SK-N-SH (cell line): ENCODE measurements around the gene RDH12. TPM values are rescaled to one million over a fixed set of nuclear protein-coding genes. Genes with fewer than 3 reads are reported as not detected.

Experiments
- CTCF ChIA-PET: fragments of 300-600, 350-600 bp; formaldehyde crosslinking; extraction: SDS; loops from one replicate; lab custom pipeline; 2021; lab: Yijun Ruan, JAX
- POLR2A ChIA-PET: fragments of 350-600 bp; sonication (Branson Sonifier 250); formaldehyde crosslinking; extraction: SDS; loops from one replicate; lab custom pipeline; 2020; ENCODE audit warnings: antibody characterized with exemption, inconsistent platforms; lab: Yijun Ruan, JAX
- DNase-seq: peaks from one replicate; pipeline ENCODE4 v3.0.0; 2012
- H2AFZ ChIP-seq: fragments of 200-600 bp; sonication (generic); 2 replicates; pipeline ENCODE4 v1.8.1; 2016; ENCODE audit warnings: antibody characterized with exemption, mild to moderate bottlenecking, low read depth
- H3F3A ChIP-seq: fragments of 200-600 bp; sonication (generic); replicated peaks from 2 replicates; pipeline ENCODE3; 2016; ENCODE audit warnings: antibody characterized with exemption, mild to moderate bottlenecking; ENCODE audit not compliant: insufficient read depth
- H3K27ac ChIP-seq, 2 experiments: fragments of 200-500 bp in 1 of 2; fragments of 200-600 bp in 1 of 2; sonication (Bioruptor generic) in 1 of 2; sonication (generic), shearing (Covaris generic) in 1 of 2; 2 replicates each; pipeline versions ENCODE4 v1.5.1 to v1.6.1; 2014 to 2016; ENCODE audit warnings: low read depth in 2 of 2, inconsistent platforms in 1 of 2, low read length in 1 of 2, mild to moderate bottlenecking in 1 of 2, mixed read lengths in 1 of 2
- H3K27me3 ChIP-seq: fragments of 200-600 bp; sonication (generic), shearing (Covaris generic); 2 replicates; pipeline ENCODE4 v1.6.1; 2016; ENCODE audit warnings: mixed run types; ENCODE audit not compliant: insufficient read depth
- H3K36me3 ChIP-seq, 2 experiments: fragments of 200-500 bp in 1 of 2; fragments of 200-600 bp in 1 of 2; sonication (Bioruptor generic) in 1 of 2; sonication (generic) in 1 of 2; replicated peaks in 1 of 2; 2 replicates each; pipeline versions ENCODE3 to v1.5.1; 2014 to 2016; ENCODE audit warnings: low read length in 1 of 2, mild to moderate bottlenecking in 1 of 2; ENCODE audit not compliant: insufficient read depth in 2 of 2, control insufficient read depth in 1 of 2
- H3K4me1 ChIP-seq, 2 experiments: fragments of 200-500 bp in 1 of 2; fragments of 200-600 bp in 1 of 2; sonication (Bioruptor generic) in 1 of 2; sonication (generic), shearing (Covaris generic) in 1 of 2; 2 replicates each; pipeline versions ENCODE4 v1.5.1 to v1.6.1; 2014 to 2016; ENCODE audit warnings: low read depth in 1 of 2, low read length in 1 of 2, mixed run types in 1 of 2; ENCODE audit not compliant: insufficient read depth in 2 of 2, control insufficient read depth in 1 of 2
- H3K4me2 ChIP-seq: fragments of 200-600 bp; sonication (generic), shearing (Covaris generic); 2 replicates; pipeline ENCODE4 v1.6.1; 2017; ENCODE audit warnings: mixed run types
- H3K4me3 ChIP-seq, 2 experiments: fragments of 200-500 bp in 1 of 2; fragments of 200-600 bp in 1 of 2; sonication (Bioruptor generic) in 1 of 2; sonication (generic), shearing (Covaris generic) in 1 of 2; 2 replicates each; pipeline versions ENCODE4 v1.5.1 to v1.8.1; 2014 to 2016; ENCODE audit warnings: low read depth in 2 of 2, inconsistent platforms in 1 of 2, low read length in 1 of 2, mild to moderate bottlenecking in 1 of 2, mixed read lengths in 1 of 2, moderate library complexity in 1 of 2
- H3K79me2 ChIP-seq: fragments of 200-600 bp; sonication (generic); 2 replicates; pipeline ENCODE4 v1.8.1; 2017; ENCODE audit warnings: mild to moderate bottlenecking; ENCODE audit not compliant: insufficient read depth
- H3K9ac ChIP-seq: fragments of 200-600 bp; sonication (generic); 2 replicates; pipeline ENCODE4 v1.6.1; 2017; ENCODE audit warnings: mixed run types
- H3K9me2 ChIP-seq: fragments of 200-600 bp; sonication (generic); 2 replicates; pipeline ENCODE4 v1.6.1; 2017; ENCODE audit warnings: mixed run types
- H3K9me3 ChIP-seq: fragments of 200-600 bp; sonication (generic); 2 replicates; pipeline ENCODE4 v1.6.1; 2017; ENCODE audit warnings: mixed run types, mild to moderate bottlenecking, moderate library complexity
- H4K20me1 ChIP-seq: fragments of 200-600 bp; sonication (generic); 2 replicates; pipeline ENCODE4 v1.6.1; 2017; ENCODE audit warnings: mild to moderate bottlenecking, mixed run types; ENCODE audit not compliant: insufficient read depth
- ELF1 ChIP-seq: IDR thresholded peaks from 2 replicates; pipeline ENCODE4 v1.4.0; 2012
- EP300 ChIP-seq, 2 experiments: IDR thresholded peaks; 2 replicates each; pipeline versions ENCODE4 v1.4.0 to v1.6.1; 2012; ENCODE audit warnings: borderline replicate concordance in 1 of 2, low read depth in 1 of 2, low read length in 1 of 2
- FOXM1 ChIP-seq: IDR thresholded peaks from 2 replicates; pipeline ENCODE4 v1.4.0; 2012; ENCODE audit warnings: low read depth, mild to moderate bottlenecking
- GATA2 ChIP-seq: sonication (generic); formaldehyde crosslinking; IDR thresholded peaks from 2 replicates; pipeline ENCODE4 v1.5.0; 2020; ENCODE audit warnings: mild to moderate bottlenecking, missing genetic modification reagents
- JUND ChIP-seq: IDR thresholded peaks from 2 replicates; pipeline ENCODE4 v1.4.0; 2012
- MEF2A ChIP-seq: IDR thresholded peaks from 2 replicates; pipeline ENCODE4 v1.4.0; 2012; ENCODE audit warnings: low read depth, borderline replicate concordance
- MXI1 ChIP-seq: IDR thresholded peaks from 2 replicates; pipeline ENCODE4 v1.6.1; 2012; ENCODE audit warnings: mild to moderate bottlenecking, low read depth, low read length, improper control_type of control experiment
- NFIC ChIP-seq: IDR thresholded peaks from 2 replicates; pipeline ENCODE4 v1.4.0; 2012; ENCODE audit warnings: borderline replicate concordance
- SIN3A ChIP-seq: IDR thresholded peaks from 2 replicates; pipeline ENCODE4 v1.6.1; 2012; ENCODE audit warnings: low read depth, mild to moderate bottlenecking, low read length, moderate library complexity, borderline replicate concordance
- SMC3 ChIP-seq: IDR thresholded peaks from 2 replicates; pipeline ENCODE4 v1.6.1; 2012; ENCODE audit warnings: low read depth, low read length, improper control_type of control experiment
- TAF1 ChIP-seq: IDR thresholded peaks from 2 replicates; pipeline ENCODE4 v1.6.1; 2012; ENCODE audit warnings: low read depth, mild to moderate bottlenecking, low read length, moderate library complexity, borderline replicate concordance
- TCF12 ChIP-seq: IDR thresholded peaks from 2 replicates; pipeline ENCODE4 v1.4.0; 2012
- YY1 ChIP-seq: IDR thresholded peaks from 2 replicates; pipeline ENCODE4 v1.4.0; 2012; ENCODE audit warnings: low read depth, mild to moderate bottlenecking
- WGBS: methylation state at CpG from one replicate; pipeline ENCODE4 v1.1.6; 2017; ENCODE audit warnings: low lambda C conversion rate; 5-methylcytosine and 5-hydroxymethylcytosine counted together
- polyA plus RNA-seq, 3 experiments: library from polyadenylated mRNA; depleted of rRNA; stranded (reverse); fragments of >200 nt; gene quantifications; 2 replicates each; pipeline ENCODE4 v1.2.3, GENCODE V29; 2012
- TF ChIP-seq, protein P1 (sequence below): IDR thresholded peaks from 2 replicates; pipeline ENCODE4 v1.4.0; 2012; ENCODE audit warnings: low read depth
- TF ChIP-seq, protein P2 (sequence below): IDR thresholded peaks from 2 replicates; pipeline ENCODE4 v1.4.0; 2012; ENCODE audit warnings: low read depth, borderline replicate concordance
- TF ChIP-seq, protein P3 (sequence below): fragments of 150-350 bp; IDR thresholded peaks from 2 replicates; pipeline ENCODE4 v1.6.1; 2017; ENCODE audit warnings: antibody characterized with exemption, low read length, low read depth, borderline replicate concordance
- TF ChIP-seq, protein P4 (sequence below): fragments of 150-350 bp; IDR thresholded peaks from 2 replicates; pipeline ENCODE4 v1.6.1; 2016; ENCODE audit warnings: mild to moderate bottlenecking, low read depth, low read length

RDH12 gene
- polyA plus RNA-seq, 1 of the 3 experiments (the other 2 are of a cell fraction) = not detected

DNA sequence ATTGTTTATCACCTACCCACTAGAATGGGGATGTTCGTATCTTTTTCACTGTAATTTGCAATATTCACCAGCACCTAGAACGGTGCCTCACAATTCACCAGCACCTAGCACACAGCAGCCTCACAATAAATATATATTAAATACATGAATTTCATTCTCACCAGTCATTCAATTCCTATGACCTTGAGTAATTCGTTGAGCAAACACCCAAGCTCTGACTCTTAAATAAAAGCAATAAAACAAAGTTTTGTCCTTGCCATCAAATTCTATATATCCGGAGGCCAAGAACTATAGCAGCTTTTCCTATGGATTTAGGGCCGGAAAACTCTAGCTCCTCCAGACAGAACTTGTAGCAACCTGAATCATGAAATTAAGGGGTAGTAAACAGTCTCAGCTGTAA lies 28.2 kb upstream of the RDH12 start:
- Histone ChIP-seq H4K20me1 (peaks cover 55% of the 10 kb centered on the region), H3K9me3 (no peaks in the 10 kb centered on the region), H3K27ac (peak overlapping the region in 1 of 2 experiments; percentile 92; a peak in 2 of 4 replicates), H3K27me3 (no peaks in the 10 kb centered on the region), H3K4me3 (peak overlapping the region; percentile 72 to 89), H3K4me1 (peaks cover 0 to 7% of the 10 kb centered on the region in 2 experiments; a peak in 2 of 4 replicates), H3K9me2 (no peaks in the 10 kb centered on the region), H3K36me3 (peaks cover 11 to 16% of the 10 kb centered on the region in 2 experiments), H3K9ac (peak overlapping the region; percentile 98), H3K4me2 (peak overlapping the region; percentile 96), H3K79me2 (peaks cover 71% of the 10 kb centered on the region), H3F3A (peaks cover 17% of the 10 kb centered on the region), H2AFZ (no peak overlapping the region)
- POLR2A ChIA-PET = no interaction called here
- CTCF ChIA-PET = interaction anchor here (0.7 to 3.6 kb wide), 6 partner anchors 22 to 146 kb away, joined by 3 to 21 read pairs (median 4); partner anchors contain the start of genes PIGH and RDH11
- TF ChIP-seq JUND = no peak
- no peak for TF ChIP-seq NFIC
- no peak for TF ChIP-seq TAF1
- no peak for TF ChIP-seq MXI1
- TF ChIP-seq, protein P1, sequence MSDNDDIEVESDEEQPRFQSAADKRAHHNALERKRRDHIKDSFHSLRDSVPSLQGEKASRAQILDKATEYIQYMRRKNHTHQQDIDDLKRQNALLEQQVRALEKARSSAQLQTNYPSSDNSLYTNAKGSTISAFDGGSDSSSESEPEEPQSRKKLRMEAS = no peak
- no peak for TF ChIP-seq TCF12
- TF ChIP-seq YY1 = no peak
- TF ChIP-seq, protein P2, sequence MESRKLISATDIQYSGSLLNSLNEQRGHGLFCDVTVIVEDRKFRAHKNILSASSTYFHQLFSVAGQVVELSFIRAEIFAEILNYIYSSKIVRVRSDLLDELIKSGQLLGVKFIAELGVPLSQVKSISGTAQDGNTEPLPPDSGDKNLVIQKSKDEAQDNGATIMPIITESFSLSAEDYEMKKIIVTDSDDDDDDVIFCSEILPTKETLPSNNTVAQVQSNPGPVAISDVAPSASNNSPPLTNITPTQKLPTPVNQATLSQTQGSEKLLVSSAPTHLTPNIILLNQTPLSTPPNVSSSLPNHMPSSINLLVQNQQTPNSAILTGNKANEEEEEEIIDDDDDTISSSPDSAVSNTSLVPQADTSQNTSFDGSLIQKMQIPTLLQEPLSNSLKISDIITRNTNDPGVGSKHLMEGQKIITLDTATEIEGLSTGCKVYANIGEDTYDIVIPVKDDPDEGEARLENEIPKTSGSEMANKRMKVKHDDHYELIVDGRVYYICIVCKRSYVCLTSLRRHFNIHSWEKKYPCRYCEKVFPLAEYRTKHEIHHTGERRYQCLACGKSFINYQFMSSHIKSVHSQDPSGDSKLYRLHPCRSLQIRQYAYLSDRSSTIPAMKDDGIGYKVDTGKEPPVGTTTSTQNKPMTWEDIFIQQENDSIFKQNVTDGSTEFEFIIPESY = no peak
- TF ChIP-seq MEF2A = no peak
- no peak for TF ChIP-seq GATA2 (CRISPR knock-in tag)
- TF ChIP-seq SMC3 = no peak
- TF ChIP-seq, protein P3, sequence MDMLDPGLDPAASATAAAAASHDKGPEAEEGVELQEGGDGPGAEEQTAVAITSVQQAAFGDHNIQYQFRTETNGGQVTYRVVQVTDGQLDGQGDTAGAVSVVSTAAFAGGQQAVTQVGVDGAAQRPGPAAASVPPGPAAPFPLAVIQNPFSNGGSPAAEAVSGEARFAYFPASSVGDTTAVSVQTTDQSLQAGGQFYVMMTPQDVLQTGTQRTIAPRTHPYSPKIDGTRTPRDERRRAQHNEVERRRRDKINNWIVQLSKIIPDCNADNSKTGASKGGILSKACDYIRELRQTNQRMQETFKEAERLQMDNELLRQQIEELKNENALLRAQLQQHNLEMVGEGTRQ = no peak
- no peak for TF ChIP-seq EP300 (IDR thresholded peaks at IDR 0.05; ENCODE audit: borderline replicate concordance in 1 of 2, low read depth in 1 of 2, low read length in 1 of 2)
- TF ChIP-seq ELF1 = no peak
- TF ChIP-seq, protein P4, sequence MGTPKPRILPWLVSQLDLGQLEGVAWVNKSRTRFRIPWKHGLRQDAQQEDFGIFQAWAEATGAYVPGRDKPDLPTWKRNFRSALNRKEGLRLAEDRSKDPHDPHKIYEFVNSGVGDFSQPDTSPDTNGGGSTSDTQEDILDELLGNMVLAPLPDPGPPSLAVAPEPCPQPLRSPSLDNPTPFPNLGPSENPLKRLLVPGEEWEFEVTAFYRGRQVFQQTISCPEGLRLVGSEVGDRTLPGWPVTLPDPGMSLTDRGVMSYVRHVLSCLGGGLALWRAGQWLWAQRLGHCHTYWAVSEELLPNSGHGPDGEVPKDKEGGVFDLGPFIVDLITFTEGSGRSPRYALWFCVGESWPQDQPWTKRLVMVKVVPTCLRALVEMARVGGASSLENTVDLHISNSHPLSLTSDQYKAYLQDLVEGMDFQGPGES = no peak
- TF ChIP-seq SIN3A = no peak
- no peak for TF ChIP-seq FOXM1
- no peak for DNase-seq
- WGBS = 30% methylated on average over 5 of the region's 5 CpGs
